IMR-90 (cell line): ENCODE measurements around the gene FBXW4. TPM values are rescaled to one million over a fixed set of nuclear protein-coding genes. Genes with fewer than 3 reads are reported as not detected.

Experiments used
- ATAC-seq: fragments of 200-7000 bp; cut with Tn5 transposase; 2 replicates; pipeline ENCODE4 v1.9.1; 2020; ENCODE audit warnings: low read depth, mild to moderate bottlenecking, moderate library complexity
- BruUV-seq: library from RNA; stranded (reverse); fragments of 400-500 nt; replicated peaks from 2 replicates; lab custom pipeline; 2021; lab: Mats Ljungman, UMichigan
- CTCF ChIA-PET: fragments of 300-600 bp; formaldehyde crosslinking; extraction: SDS; loops from one replicate; lab custom pipeline; 2021; ENCODE audit warnings: antibody characterized with exemption; lab: Yijun Ruan, JAX
- POLR2A ChIA-PET: fragments of 300-600 bp; sonication (Branson Sonifier 250); formaldehyde crosslinking; loops from one replicate; lab custom pipeline; 2022; ENCODE audit warnings: antibody characterized with exemption; ENCODE audit not compliant: unreplicated experiment; lab: Charles Lee
- DNase-seq: peaks from one replicate; pipeline ENCODE4 v3.0.0; 2013
- H2AFZ ChIP-seq: replicated peaks from 2 replicates; pipeline ENCODE3; 2013; ENCODE audit warnings: low read length, mild to moderate bottlenecking; ENCODE audit not compliant: poor library complexity
- H2AK5ac ChIP-seq: 2 replicates; pipeline ENCODE4 v1.6.1; 2013; ENCODE audit warnings: low read depth, low read length, inconsistent platforms
- H2AK9ac ChIP-seq: replicated peaks from 2 replicates; pipeline ENCODE3; 2013; ENCODE audit warnings: mild to moderate bottlenecking, low read depth, low read length, moderate library complexity; ENCODE audit not compliant: poor library complexity
- H2BK120ac ChIP-seq: 2 replicates; pipeline ENCODE4 v1.6.1; 2013; ENCODE audit warnings: low read depth, low read length, inconsistent platforms
- H2BK15ac ChIP-seq: 3 replicates; pipeline ENCODE4 v1.6.1; 2013; ENCODE audit warnings: low read depth, low read length, inconsistent platforms
- H2BK20ac ChIP-seq: 2 replicates; pipeline ENCODE4 v1.6.1; 2013; ENCODE audit warnings: low read depth, mild to moderate bottlenecking, inconsistent platforms, low read length, moderate library complexity
- H2BK5ac ChIP-seq: 2 replicates; pipeline ENCODE4 v1.6.1; 2013; ENCODE audit warnings: mild to moderate bottlenecking, low read depth, low read length, inconsistent platforms; ENCODE audit not compliant: poor library complexity, severe bottlenecking
- H3K14ac ChIP-seq: replicated peaks from 2 replicates; pipeline ENCODE4 v1.6.1; 2013; ENCODE audit warnings: low read depth, low read length, inconsistent platforms
- H3K18ac ChIP-seq: 2 replicates; pipeline ENCODE4 v1.6.1; 2013; ENCODE audit warnings: low read depth, low read length, control low read depth
- H3K23ac ChIP-seq: 2 replicates; pipeline ENCODE4 v1.6.1; 2013; ENCODE audit warnings: low read depth, low read length, inconsistent platforms
- H3K27ac ChIP-seq: 2 replicates; pipeline ENCODE4 v1.5.1; 2013; ENCODE audit warnings: mild to moderate bottlenecking, control low read depth, low read length; ENCODE audit not compliant: insufficient read depth
- H3K27me3 ChIP-seq: 2 replicates; pipeline ENCODE4 v1.6.1; 2013; ENCODE audit warnings: low read length; ENCODE audit not compliant: control insufficient read depth, insufficient read depth
- H3K36me3 ChIP-seq: 2 replicates; pipeline ENCODE4 v1.6.1; 2013; ENCODE audit warnings: low read length, mixed read lengths; ENCODE audit not compliant: control insufficient read depth, insufficient read depth
- H3K4ac ChIP-seq: 2 replicates; pipeline ENCODE4 v1.6.1; 2013; ENCODE audit warnings: low read depth, low read length, inconsistent platforms
- H3K4me1 ChIP-seq: 2 replicates; pipeline ENCODE4 v1.6.1; 2013; ENCODE audit warnings: low read length, mixed read lengths; ENCODE audit not compliant: control insufficient read depth, insufficient read depth
- H3K4me2 ChIP-seq: 2 replicates; pipeline ENCODE4 v1.6.1; 2013; ENCODE audit warnings: low read depth, mild to moderate bottlenecking, control low read depth, low read length, moderate library complexity
- H3K4me3 ChIP-seq: 2 replicates; pipeline ENCODE4 v1.5.1; 2013; ENCODE audit warnings: low read depth, mild to moderate bottlenecking, control low read depth, low read length, moderate library complexity; ENCODE audit not compliant: insufficient read depth
- H3K56ac ChIP-seq: 2 replicates; pipeline ENCODE4 v1.6.1; 2013; ENCODE audit warnings: low read length, inconsistent platforms; ENCODE audit not compliant: insufficient read depth; ENCODE audit errors: extremely low read depth
- H3K79me1 ChIP-seq, 2 experiments: 2 replicates each; pipeline ENCODE4 v1.6.1; 2013; ENCODE audit warnings: low read length in 2 of 2, inconsistent platforms in 1 of 2, low read depth in 1 of 2
- H3K9ac ChIP-seq: 2 replicates; pipeline ENCODE4 v1.6.1; 2013; ENCODE audit warnings: low read depth, low read length, control low read depth
- H3K9me1 ChIP-seq: 2 replicates; pipeline ENCODE4 v1.6.1; 2013; ENCODE audit warnings: low read length, inconsistent platforms; ENCODE audit not compliant: insufficient read depth
- H3K9me3 ChIP-seq: 2 replicates; pipeline ENCODE4 v1.6.1; 2013; ENCODE audit warnings: low read length; ENCODE audit not compliant: control insufficient read depth, insufficient read depth
- H4K20me1 ChIP-seq: 2 replicates; pipeline ENCODE4 v1.6.1; 2013; ENCODE audit warnings: low read length, inconsistent platforms; ENCODE audit not compliant: insufficient read depth
- H4K5ac ChIP-seq: 2 replicates; pipeline ENCODE4 v1.6.1; 2013; ENCODE audit warnings: mild to moderate bottlenecking, low read depth, low read length, control low read depth
- H4K8ac ChIP-seq, 2 experiments: 2 replicates each; pipeline ENCODE4 v1.6.1; 2013; ENCODE audit warnings: low read depth in 2 of 2, low read length in 2 of 2, control low read depth in 1 of 2, inconsistent platforms in 1 of 2
- H4K91ac ChIP-seq: 2 replicates; pipeline ENCODE4 v1.6.1; 2013; ENCODE audit warnings: low read depth, low read length, inconsistent platforms; ENCODE audit not compliant: insufficient read depth
- MXI1 ChIP-seq: IDR thresholded peaks from 2 replicates; pipeline ENCODE4 v1.6.1; 2012; ENCODE audit warnings: low read depth, mild to moderate bottlenecking, low read length, moderate library complexity, borderline replicate concordance
- NFE2L2 ChIP-seq: fragments of 150-350 bp; IDR thresholded peaks from 2 replicates; pipeline ENCODE4 v1.6.1; 2016; ENCODE audit warnings: low read depth, mild to moderate bottlenecking, low read length
- RAD21 ChIP-seq: IDR thresholded peaks from 2 replicates; pipeline ENCODE4 v1.6.1; 2012; ENCODE audit warnings: low read length, improper control_type of control experiment
- SMC3 ChIP-seq: fragments of 150-350 bp; IDR thresholded peaks from 2 replicates; pipeline ENCODE4 v1.6.1; 2016; ENCODE audit warnings: low read depth, mild to moderate bottlenecking, antibody characterized with exemption, low read length, moderate library complexity
- WGBS, 2 experiments: methylation state at CpG; one replicate each; pipeline versions ENCODE4 v1.1.5 to v1.1.7; 2013; ENCODE audit warnings: missing lambda C conversion rate in 2 of 2; ENCODE audit not compliant: insufficient read length in 1 of 2; ENCODE audit errors: extremely low coverage in 2 of 2; 5-methylcytosine and 5-hydroxymethylcytosine counted together
- dilution Hi-C: fragments of 300-500 bp; cut with HindIII; formaldehyde crosslinking; loops from one replicate; pipeline ENCODE4 v1.14.3; 2018; ENCODE audit warnings: low sequenced_read_pairs; ENCODE audit not compliant: unreplicated experiment
- in situ Hi-C: fragments of 300-500 bp; cut with MboI; formaldehyde crosslinking; loops from 3 replicates; pipeline ENCODE4 v1.14.3; 2019; ENCODE audit warnings: low sequenced_read_pairs, inconsistent platforms, mixed read lengths
- intact Hi-C: fragments of 100-400 bp; cut with micrococcal nuclease; formaldehyde crosslinking; loops from 2 replicates; pipeline ENCODE4 v1.10.0; 2022
- polyA plus RNA-seq, 3 experiments: library from polyadenylated mRNA; depleted of rRNA; stranded (reverse); fragments of >200 nt; gene quantifications; 2 replicates each; pipeline ENCODE4 v1.2.3, GENCODE V29; 2012; ENCODE audit warnings: low replicate concordance in 1 of 3
- total RNA-seq: library from RNA; depleted of rRNA; stranded (reverse); fragments of >200 nt; gene quantifications from 2 replicates; pipeline ENCODE4 v1.2.3, GENCODE V29; 2012

Gene FBXW4
- total and polyA plus RNA-seq, 2 of the 4 experiments (the other 2 are of a cell fraction): 19.3 to 26.7 TPM

- POLR2A ChIA-PET: no interaction called here
These were observed 122.8 kb downstream of the FBXW4 start for GRCh38 chr10:101572126-101572525.

More at GRCh38 chr10:101572126-101572525, 122.8 kb downstream of the FBXW4 start:
- TF ChIP-seq MXI1 (no peak), SMC3 (no peak), NFE2L2 (no peak), RAD21 (no peak)
- Histone ChIP-seq H3K4ac (no peak overlapping the region), H3K9ac (no peak overlapping the region), H3K56ac (no peak overlapping the region), H3K79me1 (no peaks in the 10 kb centered on the region), H3K9me1 (peaks cover 3% of the 10 kb centered on the region), H4K8ac (no peak overlapping the region), H2BK5ac (no peak overlapping the region), H2BK15ac (no peak overlapping the region), H3K9me3 (peaks cover 7% of the 10 kb centered on the region), H3K27ac (no peak overlapping the region), H3K23ac (no peak overlapping the region), H3K36me3 (no peaks in the 10 kb centered on the region), H3K4me2 (no peak overlapping the region), H2AFZ (no peak overlapping the region), H3K27me3 (peaks cover 26% of the 10 kb centered on the region), H2BK20ac (no peak overlapping the region), H2AK5ac (no peak overlapping the region), H3K4me3 (no peak overlapping the region), H4K5ac (no peak overlapping the region), H4K20me1 (no peaks in the 10 kb centered on the region), H3K4me1 (peaks cover 5% of the 10 kb centered on the region), H4K91ac (no peak overlapping the region), H3K14ac (no peak overlapping the region), H2AK9ac (no peak overlapping the region), H3K18ac (no peak overlapping the region), H2BK120ac (no peak overlapping the region)
- dilution Hi-C loops: no loop called here
- DNase-seq: no peak
- ATAC-seq: no peak
- intact Hi-C loops: no loop called here
- CTCF ChIA-PET: interaction anchor here (0.5 kb wide), 1 partner anchor 1297 kb away, joined by 3 read pairs; no protein-coding TSS in a partner anchor
- in situ Hi-C loops: loop anchor here (5.0 kb wide), 1 partner anchor 360 kb away; no protein-coding TSS in a partner anchor
- no TSS peak for BruUV-seq
- no CpG with 5 or more reads among the region's 7 CpGs for WGBS, 2 experiments
